Fibroblast of lung (primary cell): Measurements from ENCODE around the gene RTCB. TPM values are rescaled to one million over a fixed set of nuclear protein-coding genes. Genes with fewer than 3 reads are reported as not detected.

Experiments used
- DNase-seq, 2 donors: peaks; one replicate each; pipeline versions ENCODE4 v3.0.0 to v3.0.0-alpha.2; 2010; ENCODE audit warnings: low read depth in 2 of 2
- H2AFZ ChIP-seq: 2 replicates; pipeline ENCODE4 v1.5.1; 2012; ENCODE audit warnings: low read length, control low read depth, inconsistent platforms
- H3K27ac ChIP-seq: 2 replicates; pipeline ENCODE4 v1.5.1; 2011; ENCODE audit warnings: low read length, control low read depth; ENCODE audit not compliant: insufficient read depth
- H3K27me3 ChIP-seq: 2 replicates; pipeline ENCODE4 v1.5.1; 2011; ENCODE audit warnings: mild to moderate bottlenecking, low read length; ENCODE audit not compliant: control insufficient read depth, insufficient read depth
- H3K36me3 ChIP-seq: 2 replicates; pipeline ENCODE4 v1.5.1; 2011; ENCODE audit warnings: low read length; ENCODE audit not compliant: control insufficient read depth, insufficient read depth
- H3K4me1 ChIP-seq: 2 replicates; pipeline ENCODE4 v1.5.1; 2011; ENCODE audit warnings: low read length; ENCODE audit not compliant: control insufficient read depth, insufficient read depth; ENCODE audit errors: extremely low read depth
- H3K4me2 ChIP-seq: 2 replicates; pipeline ENCODE4 v1.5.1; 2011; ENCODE audit warnings: low read length, control low read depth; ENCODE audit not compliant: insufficient read depth; ENCODE audit errors: extremely low read depth
- H3K4me3 ChIP-seq, 4 experiments: fragments of 200-600 bp in 1 of 4; sonication (generic) in 1 of 4; replicated peaks in 1 of 4; 2 replicates each; pipeline ENCODE4 v1.5.1; 2011 to 2016; ENCODE audit warnings: low read length in 4 of 4, low read depth in 3 of 4, mild to moderate bottlenecking in 3 of 4, control low read depth in 2 of 4, inconsistent platforms in 1 of 4, mixed read lengths in 1 of 4; ENCODE audit not compliant: insufficient read depth in 1 of 4; ENCODE audit errors: control extremely low read depth in 1 of 4
- H3K79me2 ChIP-seq: 2 replicates; pipeline ENCODE4 v1.5.1; 2012; ENCODE audit warnings: mild to moderate bottlenecking, low read length, inconsistent platforms; ENCODE audit not compliant: control insufficient read depth, insufficient read depth
- H3K9ac ChIP-seq: 2 replicates; pipeline ENCODE4 v1.5.1; 2011; ENCODE audit warnings: mild to moderate bottlenecking, low read length, control low read depth; ENCODE audit not compliant: insufficient read depth
- H3K9me3 ChIP-seq: 2 replicates; pipeline ENCODE4 v1.5.1; 2012; ENCODE audit warnings: low read depth, low read length; ENCODE audit not compliant: control insufficient read depth, insufficient read depth
- H4K20me1 ChIP-seq: 2 replicates; pipeline ENCODE4 v1.5.1; 2011; ENCODE audit warnings: low read length; ENCODE audit not compliant: control insufficient read depth, insufficient read depth; ENCODE audit errors: extremely low read depth
- CTCF ChIP-seq, 2 donors: IDR thresholded peaks in 1 of 2; conservative IDR thresholded peaks in 1 of 2; 1 replicate in 1 of 2; 2 replicates in 1 of 2; pipeline ENCODE4 v1.5.1; 2011 to 2012; ENCODE audit warnings: low read length in 2 of 2, control low read depth in 1 of 2, inconsistent platforms in 1 of 2, low read depth in 1 of 2, mild to moderate bottlenecking in 1 of 2
- EZH2 ChIP-seq: IDR thresholded peaks from 2 replicates; pipeline ENCODE4 v1.5.1; 2012; ENCODE audit warnings: low read length, control low read depth, mild to moderate bottlenecking; ENCODE audit errors: missing control alignments
- polyA plus RNA-seq, 2 donors: library from polyadenylated mRNA; depleted of rRNA in 1 of 2; stranded (reverse) in 1 of 2; unstranded in 1 of 2; fragments of >200 nt; gene quantifications; 2 replicates each; pipeline ENCODE4 v1.2.1, GENCODE V29; 2011 to 2012; ENCODE audit warnings: missing spikeins in 1 of 2
- total RNA-seq: library from RNA; depleted of rRNA; stranded (reverse); fragments of >200 nt; gene quantifications from 2 replicates; pipeline ENCODE4 v1.2.1, GENCODE V29; 2014

Gene RTCB
- total and polyA plus RNA-seq, 2 donors (not counting 1 experiment from before 2014, with no cell fraction given) = 88.7 to 111 TPM

GRCh38 chr22:32446321-32446720 is 34.3 kb upstream of the RTCB start:
- DNase-seq = no peak
- no peaks in the 10 kb centered on the region for H3K27me3 ChIP-seq
- H2AFZ ChIP-seq = no peak overlapping the region
- no peak overlapping the region for H3K4me3 ChIP-seq
- H3K36me3 ChIP-seq = no peaks in the 10 kb centered on the region
- H3K4me2 ChIP-seq = no peak overlapping the region
- no peaks in the 10 kb centered on the region for H3K79me2 ChIP-seq
- no peak for TF ChIP-seq EZH2
- TF ChIP-seq CTCF (conservative IDR thresholded peaks at IDR 0.05 in 1 of 2, IDR thresholded peaks at IDR 0.05 in 1 of 2; ENCODE audit: low read depth in 1 of 2, low read length in 2 of 2) = no peak
- H3K9me3 ChIP-seq = no peaks in the 10 kb centered on the region
- no peak overlapping the region for H3K27ac ChIP-seq
- H3K9ac ChIP-seq = no peak overlapping the region
- H3K4me1 ChIP-seq = no peaks in the 10 kb centered on the region
- H4K20me1 ChIP-seq = no peaks in the 10 kb centered on the region

GRCh38 chr22:32444068-32444467 is 32.0 kb upstream of the RTCB start:
- no peaks in the 10 kb centered on the region for H3K79me2 ChIP-seq
- no peak overlapping the region for H3K27ac ChIP-seq
- H3K9ac ChIP-seq = no peak overlapping the region
- no peaks in the 10 kb centered on the region for H3K36me3 ChIP-seq
- H3K4me2 ChIP-seq = no peak overlapping the region
- no peak for DNase-seq
- H4K20me1 ChIP-seq = no peaks in the 10 kb centered on the region
- no peak overlapping the region for H3K4me3 ChIP-seq
- H3K27me3 ChIP-seq = no peaks in the 10 kb centered on the region
- no peaks in the 10 kb centered on the region for H3K9me3 ChIP-seq
- H3K4me1 ChIP-seq = no peaks in the 10 kb centered on the region
- no peak for TF ChIP-seq CTCF (conservative IDR thresholded peaks at IDR 0.05 in 1 of 2, IDR thresholded peaks at IDR 0.05 in 1 of 2; ENCODE audit: low read depth in 1 of 2, low read length in 2 of 2)
- TF ChIP-seq EZH2 = no peak
- H2AFZ ChIP-seq = no peak overlapping the region

DNA sequence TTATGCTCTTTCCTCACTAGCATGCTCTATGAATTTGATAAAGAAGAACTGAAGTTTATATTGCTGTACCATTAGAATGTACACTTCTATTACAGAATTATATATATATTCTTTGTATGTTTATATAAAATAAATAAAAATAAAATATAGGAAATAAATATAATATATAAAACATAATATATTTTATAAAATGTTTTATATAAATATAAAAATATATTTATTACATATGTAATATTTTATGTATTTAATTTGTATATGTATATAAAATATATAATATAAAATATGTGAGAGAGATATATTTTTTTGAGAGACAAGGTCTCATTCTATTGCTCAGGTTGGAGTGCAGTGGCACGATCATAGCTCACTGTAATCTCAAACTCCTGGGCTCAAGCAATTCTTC is 18.3 kb upstream of the RTCB start:
- no peak for DNase-seq
- Histone ChIP-seq H3K27ac (no peak overlapping the region), H3K4me2 (no peak overlapping the region), H3K9ac (no peak overlapping the region), H3K79me2 (no peaks in the 10 kb centered on the region), H3K36me3 (no peaks in the 10 kb centered on the region), H3K27me3 (no peaks in the 10 kb centered on the region), H3K9me3 (no peaks in the 10 kb centered on the region), H4K20me1 (no peaks in the 10 kb centered on the region), H3K4me1 (no peaks in the 10 kb centered on the region), H3K4me3 (no peak overlapping the region), H2AFZ (no peak overlapping the region)
- TF ChIP-seq CTCF (conservative IDR thresholded peaks at IDR 0.05 in 1 of 2, IDR thresholded peaks at IDR 0.05 in 1 of 2; ENCODE audit: low read depth in 1 of 2, low read length in 2 of 2) = no peak
- no peak for TF ChIP-seq EZH2
